Body of pancreas (tissue), 4 donors: ENCODE measurements around the gene KLF16. TPM values are rescaled to one million over a fixed set of nuclear protein-coding genes. Genes with fewer than 3 reads are reported as not detected.

Source experiments
- ATAC-seq: fragments of 150-250 bp; one replicate; pipeline ENCODE4 v1.9.1; 2016
- DNase-seq, 4 donors: peaks; one replicate each; pipeline ENCODE4 v3.0.0-alpha.2; 2019
- H3K27ac ChIP-seq, 4 donors: fragments of 200-600 bp; sonication (generic); 1 replicate in 3 of 4; 2 replicates in 1 of 4; pipeline versions ENCODE4 v1.5.1 to v1.6.1; 2016 to 2019; ENCODE audit warnings: mild to moderate bottlenecking in 1 of 4, mixed read lengths in 1 of 4, moderate library complexity in 1 of 4
- H3K27me3 ChIP-seq, 2 donors: fragments of 200-600 bp; sonication (generic); one replicate each; pipeline ENCODE4 v1.6.0; 2016; ENCODE audit warnings: mild to moderate bottlenecking in 1 of 2
- H3K36me3 ChIP-seq, 2 donors: fragments of 200-600 bp; sonication (generic); replicated peaks in 1 of 2; 2 replicates each; pipeline ENCODE4 v1.5.1; 2016; ENCODE audit warnings: low read depth in 2 of 2; ENCODE audit not compliant: insufficient read depth in 1 of 2
- H3K4me1 ChIP-seq: fragments of 200-600 bp; sonication (generic); one replicate; pipeline ENCODE4 v1.6.0; 2016
- H3K4me3 ChIP-seq, 2 donors: fragments of 200-600 bp; sonication (generic); 1 replicate in 1 of 2; 2 replicates in 1 of 2; pipeline ENCODE4 v1.5.1; 2016 to 2019
- H3K9me3 ChIP-seq, 3 donors: fragments of 200-600 bp; sonication (generic); 1 replicate in 2 of 3; 2 replicates in 1 of 3; pipeline ENCODE4 v1.5.1; 2016
- POLR2A ChIP-seq, 3 donors: fragments of 450-650 bp; IDR thresholded peaks; one replicate each; pipeline ENCODE4 v1.6.1; 2016; ENCODE audit warnings: antibody characterized with exemption in 3 of 3, mild to moderate bottlenecking in 2 of 3
- WGBS, 2 donors: methylation state at CpG; one replicate each; pipeline ENCODE4 v1.1.5; 2017; 5-methylcytosine and 5-hydroxymethylcytosine counted together
- intact Hi-C: fragments of 100-400 bp; cut with DNase I; formaldehyde crosslinking; loops from one replicate; pipeline ENCODE4 v1.15.1; 2023
- total RNA-seq, 2 donors: library from RNA; depleted of rRNA; stranded (reverse); fragments of >200 nt; gene quantifications; one replicate each; pipeline ENCODE4 v1.1.0, GENCODE V29; 2016
- TF ChIP-seq, protein P1 (sequence below), 7 experiments: fragments of 450-650 bp in 4 of 7; fragments of 200-600 bp in 3 of 7; sonication (generic) in 3 of 7; IDR thresholded peaks; one replicate each; pipeline ENCODE4 v1.5.1; 2016 to 2019; ENCODE audit warnings: antibody characterized with exemption in 7 of 7

KLF16 gene
- total RNA-seq, 2 donors from 2014 or later, result 2.3 to 3.6 TPM

DNA sequence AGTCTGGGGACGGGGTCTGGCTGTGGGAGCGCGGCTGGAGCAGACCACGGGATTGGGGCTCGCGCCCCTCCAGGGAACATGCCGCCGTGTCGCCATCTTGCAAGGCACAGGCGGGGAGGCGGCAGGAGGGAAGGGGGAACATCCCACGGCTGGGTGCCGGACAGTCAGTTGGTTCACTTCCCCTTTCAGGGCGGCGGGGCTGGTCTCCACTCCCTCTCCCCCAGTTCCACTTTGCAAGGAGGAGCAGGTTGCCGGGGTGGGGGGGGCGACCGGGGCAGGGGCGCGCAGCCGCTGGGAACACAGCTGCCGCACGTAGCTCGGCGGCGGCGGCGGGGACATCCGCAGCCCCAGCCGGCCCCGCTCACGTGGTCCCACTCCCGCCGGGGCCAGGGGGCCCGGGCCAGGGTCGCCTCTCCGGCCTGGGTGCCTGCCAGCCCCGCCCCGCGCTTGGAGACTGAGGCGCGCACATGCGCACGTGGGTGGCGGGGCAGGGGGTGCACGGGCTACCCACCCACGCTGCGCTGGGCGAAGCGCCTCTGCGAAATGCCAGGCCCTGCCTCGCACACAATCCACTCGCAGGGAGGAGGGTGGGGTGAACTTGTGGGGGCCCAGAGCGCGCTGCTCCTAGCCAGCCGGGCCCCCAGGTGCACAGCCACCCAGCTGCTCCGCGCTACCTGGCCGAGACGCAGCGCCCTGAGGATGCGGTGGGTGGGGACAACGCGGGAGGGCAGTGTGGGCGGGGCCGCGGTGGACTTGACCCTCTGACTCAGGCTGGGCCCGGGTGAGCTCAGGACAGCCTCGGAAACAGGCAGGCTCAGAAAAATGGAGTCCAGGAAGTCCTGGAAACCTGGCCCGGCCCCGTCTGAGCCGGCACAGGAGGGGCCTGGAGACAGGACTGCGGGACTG, 6.4 kb downstream of the KLF16 start:
- TF ChIP-seq, protein P1, sequence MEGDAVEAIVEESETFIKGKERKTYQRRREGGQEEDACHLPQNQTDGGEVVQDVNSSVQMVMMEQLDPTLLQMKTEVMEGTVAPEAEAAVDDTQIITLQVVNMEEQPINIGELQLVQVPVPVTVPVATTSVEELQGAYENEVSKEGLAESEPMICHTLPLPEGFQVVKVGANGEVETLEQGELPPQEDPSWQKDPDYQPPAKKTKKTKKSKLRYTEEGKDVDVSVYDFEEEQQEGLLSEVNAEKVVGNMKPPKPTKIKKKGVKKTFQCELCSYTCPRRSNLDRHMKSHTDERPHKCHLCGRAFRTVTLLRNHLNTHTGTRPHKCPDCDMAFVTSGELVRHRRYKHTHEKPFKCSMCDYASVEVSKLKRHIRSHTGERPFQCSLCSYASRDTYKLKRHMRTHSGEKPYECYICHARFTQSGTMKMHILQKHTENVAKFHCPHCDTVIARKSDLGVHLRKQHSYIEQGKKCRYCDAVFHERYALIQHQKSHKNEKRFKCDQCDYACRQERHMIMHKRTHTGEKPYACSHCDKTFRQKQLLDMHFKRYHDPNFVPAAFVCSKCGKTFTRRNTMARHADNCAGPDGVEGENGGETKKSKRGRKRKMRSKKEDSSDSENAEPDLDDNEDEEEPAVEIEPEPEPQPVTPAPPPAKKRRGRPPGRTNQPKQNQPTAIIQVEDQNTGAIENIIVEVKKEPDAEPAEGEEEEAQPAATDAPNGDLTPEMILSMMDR (IDR thresholded peaks at IDR 0.05), result no peak
- TF ChIP-seq POLR2A (IDR thresholded peaks at IDR 0.05), result peak in 2 of 3 donors; percentile 47 to 57
- no peaks in the 10 kb centered on the region for H3K9me3 ChIP-seq
- no peaks in the 10 kb centered on the region for H3K27me3 ChIP-seq
- no peak overlapping the region for H3K4me3 ChIP-seq
- peak; percentile 65 for ATAC-seq
- intact Hi-C loops, result no loop called here
- 26 to 39% methylated on average over 22 to 60 of the region's 73 CpGs for WGBS, 2 donors
- no peaks in the 10 kb centered on the region for H3K36me3 ChIP-seq
- H3K4me1 ChIP-seq, result peaks cover 79% of the 10 kb centered on the region
- DNase-seq, result peak; percentile 74 to 92 (median 88)
- H3K27ac ChIP-seq, result peak overlapping the region; percentile 49 to 88 (median 82)

DNA sequence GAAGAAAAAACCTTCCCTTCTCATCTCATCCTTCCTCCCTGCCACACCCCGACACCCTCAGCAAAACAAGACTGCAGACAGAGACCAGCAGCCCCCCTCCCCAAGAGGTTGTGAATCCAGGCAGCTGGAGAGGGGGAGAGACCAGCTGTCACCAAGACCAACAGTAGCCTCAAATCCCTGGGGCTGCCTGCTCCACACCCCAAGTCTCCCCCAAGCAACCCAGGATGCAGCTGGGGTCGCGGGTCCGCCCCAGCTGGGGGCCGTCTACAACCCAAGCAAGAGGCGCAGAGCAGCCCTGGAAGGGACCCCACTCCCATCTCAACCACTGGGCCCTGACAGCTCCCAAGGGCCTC, 7.1 kb downstream of the KLF16 start:
- TF ChIP-seq POLR2A (IDR thresholded peaks at IDR 0.05), result no peak
- TF ChIP-seq, protein P1 (IDR thresholded peaks at IDR 0.05), result no peak
- ATAC-seq (no peak), DNase-seq (peak in 1 of 4 donors; percentile 10)
- peak overlapping the region in 3 of 4 donors; percentile 78 to 88 (median 86) for H3K27ac ChIP-seq
- no peak overlapping the region for H3K4me3 ChIP-seq
- intact Hi-C loops, result no loop called here
- WGBS, 2 donors, result 66% methylated on average over 6 of the region's 6 CpGs; no CpG with 5 or more reads in 1 of the 2 donors
- H3K27me3 ChIP-seq, result no peaks in the 10 kb centered on the region
- H3K36me3 ChIP-seq, result no peaks in the 10 kb centered on the region
- H3K4me1 ChIP-seq, result peaks cover 73% of the 10 kb centered on the region
- no peaks in the 10 kb centered on the region for H3K9me3 ChIP-seq

GRCh38 chr19:1855828-1856255, 7.5 kb downstream of the KLF16 start:
- intact Hi-C loops, result no loop called here
- DNase-seq (peak in 1 of 4 donors; percentile 15), ATAC-seq (no peak)
- H3K27ac ChIP-seq, result peak overlapping the region in 2 of 4 donors; percentile 86 to 88
- peaks cover 68% of the 10 kb centered on the region for H3K4me1 ChIP-seq
- H3K4me3 ChIP-seq, result no peak overlapping the region
- H3K36me3 ChIP-seq, result no peaks in the 10 kb centered on the region
- WGBS, 2 donors, result 20 to 54% methylated on average over 1 to 13 of the region's 13 CpGs
- TF ChIP-seq, protein P1 (IDR thresholded peaks at IDR 0.05), result no peak
- TF ChIP-seq POLR2A (IDR thresholded peaks at IDR 0.05), result no peak
- no peaks in the 10 kb centered on the region for H3K27me3 ChIP-seq
- no peaks in the 10 kb centered on the region for H3K9me3 ChIP-seq

DNA sequence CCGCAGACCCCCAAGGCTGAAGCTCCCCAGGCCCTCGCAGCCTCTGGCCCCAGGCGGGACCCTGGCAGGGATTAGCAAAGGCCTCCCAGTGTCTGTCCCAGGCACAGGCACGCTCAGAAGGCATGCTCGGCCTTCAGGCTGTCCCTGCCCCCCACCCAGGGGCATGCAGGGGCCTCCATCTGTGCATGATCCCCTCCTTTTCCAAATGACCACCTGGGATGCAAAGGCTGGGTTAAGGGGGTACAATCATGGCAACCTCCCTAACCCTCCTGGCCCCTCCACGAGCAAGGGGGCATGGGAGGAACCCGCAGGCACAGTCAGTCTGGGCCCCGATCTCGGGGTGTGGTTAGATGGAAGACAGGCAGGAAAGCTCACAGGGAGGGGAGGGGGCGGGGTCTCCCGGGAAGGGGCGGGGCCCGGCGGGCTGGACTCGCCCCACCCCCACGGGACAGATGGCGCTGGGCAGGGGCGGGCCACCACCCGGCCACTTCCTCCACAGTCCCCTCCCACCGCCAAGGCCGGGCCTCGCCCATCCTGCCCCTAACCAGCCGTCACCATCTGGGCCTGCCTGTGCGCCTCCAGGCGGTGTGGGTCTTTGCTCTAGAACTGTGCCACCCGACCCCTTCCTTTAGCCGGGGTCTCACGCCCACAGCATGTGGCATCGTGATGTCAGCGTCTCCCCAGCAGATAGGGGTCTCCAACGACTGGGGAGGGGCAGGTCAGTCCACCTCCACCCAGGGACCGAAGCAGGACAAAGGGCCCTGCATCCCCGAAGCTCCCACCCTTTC, 8.1 kb downstream of the KLF16 start:
- Histone ChIP-seq H3K36me3 (no peaks in the 10 kb centered on the region), H3K4me1 (peaks cover 62% of the 10 kb centered on the region), H3K4me3 (no peak overlapping the region), H3K9me3 (no peaks in the 10 kb centered on the region), H3K27ac (peak overlapping the region in 3 of 4 donors; percentile 16 to 88 (median 86)), H3K27me3 (no peaks in the 10 kb centered on the region)
- 34% methylated on average over 30 of the region's 33 CpGs; no CpG with 5 or more reads in 1 of the 2 donors for WGBS, 2 donors
- peak in 2 of 3 donors; percentile 41 to 67 for TF ChIP-seq POLR2A (IDR thresholded peaks at IDR 0.05)
- TF ChIP-seq, protein P1 (IDR thresholded peaks at IDR 0.05), result no peak
- intact Hi-C loops, result no loop called here
- peak; percentile 67 to 89 (median 82) for DNase-seq
- ATAC-seq, result peak; percentile 54
